Measurements from ENCODE around the gene RGS14. TPM values are rescaled to one million over a fixed set of nuclear protein-coding genes. Genes with fewer than 3 reads are reported as not detected.

RGS14 gene
- total RNA-seq, 4 donors from 2014 or later: 3.7 to 18.3 (median 11.9) TPM

DNA sequence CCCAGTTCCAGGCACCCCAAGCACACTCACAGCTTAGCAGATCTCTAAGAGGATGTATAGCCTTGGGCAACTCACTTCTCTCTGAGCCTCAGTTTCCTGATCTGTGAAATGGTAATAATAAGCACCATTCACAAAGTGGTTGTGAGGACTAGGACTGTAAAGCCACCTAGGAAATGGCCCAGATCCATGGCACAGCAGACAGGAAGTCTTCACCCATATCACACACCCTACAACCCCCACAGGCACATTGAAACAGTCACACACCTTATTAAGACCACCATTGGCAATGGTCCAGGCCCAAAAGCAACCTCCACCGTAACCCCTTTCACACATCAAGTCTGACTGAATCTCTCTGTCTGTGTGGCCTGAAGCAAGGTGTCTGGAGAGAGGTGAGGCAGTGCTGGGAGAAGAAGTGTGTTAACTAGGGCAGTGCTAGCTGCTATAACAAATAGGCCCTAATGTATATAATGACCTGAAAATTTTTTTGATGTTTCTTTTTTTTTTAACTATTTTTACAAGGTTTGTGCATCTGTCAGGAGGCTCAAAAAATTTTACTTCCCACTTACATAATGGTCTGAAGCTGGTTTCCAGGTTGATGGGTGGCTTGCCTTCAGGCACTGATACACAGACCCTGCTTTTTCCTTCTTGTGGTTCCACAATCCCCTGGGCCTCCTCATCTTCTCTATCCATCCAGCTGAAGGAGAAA is 2.4 kb upstream of the RGS14 start:
- intact Hi-C loops (cut with DNase I): no loop called here

DNA sequence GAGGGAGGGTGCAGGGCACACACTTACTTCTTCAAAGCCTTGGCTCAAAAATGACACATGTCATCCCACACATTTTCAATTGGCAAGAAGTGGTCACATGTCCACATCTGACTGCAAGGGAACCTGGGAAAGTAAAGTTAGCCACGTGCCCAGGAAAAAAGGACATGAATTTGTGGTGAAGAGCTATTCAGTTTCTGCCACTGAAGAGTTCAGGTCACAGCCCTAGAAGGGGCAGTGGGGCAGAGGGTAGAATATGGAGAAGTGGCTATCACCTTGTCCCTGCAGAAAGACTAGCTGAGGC is 1.9 kb upstream of the RGS14 start:
- 12% methylated on average over 1 of the region's 1 CpG for WGBS

More for the DNA sequence above, 2.4 kb upstream of the RGS14 start:
- Histone ChIP-seq H3K27me3 (no peaks in the 10 kb centered on the region), H3K36me3 (peaks cover 0 to under 1% (median 0%) of the 10 kb centered on the region in 4 donors), H3K4me3 (no peak overlapping the region), H3K27ac (replicated peaks in 1 of 4) (no peak overlapping the region), H3K4me1 (peaks cover 17 to 30% (median 23%) of the 10 kb centered on the region in 4 donors), H3K9me3 (no peaks in the 10 kb centered on the region)
- WGBS: 79% methylated on average over 1 of the region's 1 CpG
- no peak for DNase-seq (ENCODE audit: extremely low spot score)
- TF ChIP-seq, protein P1, sequence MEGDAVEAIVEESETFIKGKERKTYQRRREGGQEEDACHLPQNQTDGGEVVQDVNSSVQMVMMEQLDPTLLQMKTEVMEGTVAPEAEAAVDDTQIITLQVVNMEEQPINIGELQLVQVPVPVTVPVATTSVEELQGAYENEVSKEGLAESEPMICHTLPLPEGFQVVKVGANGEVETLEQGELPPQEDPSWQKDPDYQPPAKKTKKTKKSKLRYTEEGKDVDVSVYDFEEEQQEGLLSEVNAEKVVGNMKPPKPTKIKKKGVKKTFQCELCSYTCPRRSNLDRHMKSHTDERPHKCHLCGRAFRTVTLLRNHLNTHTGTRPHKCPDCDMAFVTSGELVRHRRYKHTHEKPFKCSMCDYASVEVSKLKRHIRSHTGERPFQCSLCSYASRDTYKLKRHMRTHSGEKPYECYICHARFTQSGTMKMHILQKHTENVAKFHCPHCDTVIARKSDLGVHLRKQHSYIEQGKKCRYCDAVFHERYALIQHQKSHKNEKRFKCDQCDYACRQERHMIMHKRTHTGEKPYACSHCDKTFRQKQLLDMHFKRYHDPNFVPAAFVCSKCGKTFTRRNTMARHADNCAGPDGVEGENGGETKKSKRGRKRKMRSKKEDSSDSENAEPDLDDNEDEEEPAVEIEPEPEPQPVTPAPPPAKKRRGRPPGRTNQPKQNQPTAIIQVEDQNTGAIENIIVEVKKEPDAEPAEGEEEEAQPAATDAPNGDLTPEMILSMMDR (IDR thresholded peaks at IDR 0.05): no peak
- TF ChIP-seq POLR2AphosphoS5 (IDR thresholded peaks at IDR 0.05): no peak
- no peak for TF ChIP-seq POLR2A (IDR thresholded peaks at IDR 0.05; ENCODE audit: low read depth)
- TF ChIP-seq EP300 (IDR thresholded peaks at IDR 0.05): no peak

DNA sequence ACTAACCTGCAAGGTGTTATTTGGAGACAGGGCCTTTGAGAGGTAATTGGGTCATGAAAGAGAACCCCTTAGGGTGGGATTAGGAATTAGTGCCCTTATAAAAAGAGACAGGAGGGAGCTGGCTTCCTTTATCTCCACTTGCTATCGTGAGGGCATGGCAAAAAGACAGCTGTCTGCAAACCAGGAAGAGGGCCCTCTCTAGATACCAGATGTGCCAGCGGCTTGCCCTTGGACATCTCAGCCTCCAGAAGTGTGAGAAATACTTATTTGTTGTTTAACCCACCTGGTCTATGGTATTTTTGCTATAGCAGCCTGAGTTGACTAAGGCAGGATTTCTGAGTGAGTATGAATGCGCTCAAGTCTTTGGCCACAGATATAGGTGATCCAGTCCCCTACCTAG is 978 bp upstream of the RGS14 start:
- H3K4me1 ChIP-seq: peaks cover 8 to 23% (median 16%) of the 10 kb centered on the region in 4 donors
- intact Hi-C loops (cut with DNase I): no loop called here
- no peak for DNase-seq (ENCODE audit: extremely low spot score)
- no peak overlapping the region for H3K27ac ChIP-seq (replicated peaks in 1 of 4)
- H3K36me3 ChIP-seq: no peaks in the 10 kb centered on the region
- no peaks in the 10 kb centered on the region for H3K27me3 ChIP-seq
- no peak overlapping the region for H3K4me3 ChIP-seq
- TF ChIP-seq POLR2AphosphoS5 (IDR thresholded peaks at IDR 0.05) (no peak), POLR2A (IDR thresholded peaks at IDR 0.05; ENCODE audit: low read depth) (no peak), EP300 (IDR thresholded peaks at IDR 0.05) (no peak)
- TF ChIP-seq, protein P1 (IDR thresholded peaks at IDR 0.05): no peak
- H3K9me3 ChIP-seq: no peaks in the 10 kb centered on the region
- whole genome bisulfite sequencing: 69% methylated on average over 3 of the region's 3 CpGs

More for the DNA sequence above, 1.9 kb upstream of the RGS14 start:
- Histone ChIP-seq H3K4me1 (peaks cover 12 to 25% (median 18%) of the 10 kb centered on the region in 4 donors), H3K9me3 (no peaks in the 10 kb centered on the region), H3K36me3 (no peaks in the 10 kb centered on the region), H3K4me3 (no peak overlapping the region), H3K27ac (replicated peaks in 1 of 4) (no peak overlapping the region), H3K27me3 (no peaks in the 10 kb centered on the region)
- DNase-seq (ENCODE audit: extremely low spot score): no peak
- TF ChIP-seq, protein P1 (IDR thresholded peaks at IDR 0.05): no peak
- TF ChIP-seq POLR2AphosphoS5 (IDR thresholded peaks at IDR 0.05) (no peak), EP300 (IDR thresholded peaks at IDR 0.05) (no peak), POLR2A (IDR thresholded peaks at IDR 0.05; ENCODE audit: low read depth) (no peak)
- intact Hi-C loops (cut with DNase I): no loop called here

DNA sequence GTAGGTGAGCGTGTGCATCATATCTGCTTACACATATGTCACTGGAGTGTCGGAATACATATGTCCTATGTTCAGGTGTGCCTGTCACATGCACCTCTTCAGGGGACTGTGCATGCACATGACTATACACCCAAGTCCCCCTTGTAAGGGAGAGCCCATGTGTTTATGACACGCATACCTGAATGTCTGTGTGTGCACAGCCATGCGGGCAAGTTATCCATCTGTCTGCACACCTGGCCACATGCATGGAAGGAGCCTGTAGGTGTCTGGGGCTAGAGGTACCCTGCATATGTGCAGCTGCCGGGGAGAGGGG is 622 bp upstream of the RGS14 start:
- no peaks in the 10 kb centered on the region for H3K27me3 ChIP-seq
- no peak overlapping the region for H3K4me3 ChIP-seq
- no peaks in the 10 kb centered on the region for H3K36me3 ChIP-seq
- intact Hi-C loops (cut with DNase I): no loop called here
- no peak for DNase-seq (ENCODE audit: extremely low spot score)
- no peak overlapping the region for H3K27ac ChIP-seq (replicated peaks in 1 of 4)
- 89% methylated on average over 4 of the region's 5 CpGs for WGBS
- H3K4me1 ChIP-seq: peaks cover 9 to 22% (median 16%) of the 10 kb centered on the region in 4 donors
- H3K9me3 ChIP-seq: no peaks in the 10 kb centered on the region
- TF ChIP-seq EP300 (IDR thresholded peaks at IDR 0.05) (no peak), POLR2AphosphoS5 (IDR thresholded peaks at IDR 0.05) (no peak), POLR2A (IDR thresholded peaks at IDR 0.05; ENCODE audit: low read depth) (no peak)
- TF ChIP-seq, protein P1 (IDR thresholded peaks at IDR 0.05): no peak

DNA sequence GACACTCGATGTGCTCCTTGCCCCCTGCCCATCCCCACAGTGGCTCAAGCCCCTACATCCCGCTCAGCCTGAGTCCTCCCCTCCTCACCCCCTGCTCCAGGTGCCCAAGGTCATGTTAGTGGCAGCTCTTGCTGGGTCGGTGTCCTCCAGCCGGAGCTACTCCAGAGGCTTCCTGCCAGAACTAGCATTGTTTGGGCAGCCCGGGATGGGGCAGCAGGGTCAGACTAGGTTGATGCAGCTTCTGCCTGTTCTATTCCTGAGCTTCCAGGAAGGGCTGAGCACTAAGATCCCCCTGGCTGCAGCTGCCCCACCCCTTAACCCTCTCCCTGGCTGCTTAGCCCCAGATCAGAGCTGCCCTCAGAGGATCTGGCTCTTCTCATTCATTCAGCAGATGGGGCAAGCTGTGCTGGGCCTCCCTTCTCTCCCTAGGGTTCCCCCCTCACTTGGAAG is 671 bp downstream of the RGS14 start:
- no peak for TF ChIP-seq EP300 (IDR thresholded peaks at IDR 0.05)
- TF ChIP-seq, protein P1 (IDR thresholded peaks at IDR 0.05): no peak
- TF ChIP-seq POLR2AphosphoS5 (IDR thresholded peaks at IDR 0.05): no peak
- TF ChIP-seq POLR2A (IDR thresholded peaks at IDR 0.05; ENCODE audit: low read depth): no peak
- no peak for DNase-seq (ENCODE audit: extremely low spot score)
- H3K27ac ChIP-seq (replicated peaks in 1 of 4): peak overlapping the region in 1 of 4 donors; percentile 40
- no peaks in the 10 kb centered on the region for H3K9me3 ChIP-seq
- 47% methylated on average over 4 of the region's 5 CpGs for WGBS
- H3K4me1 ChIP-seq: peaks cover 17 to 32% (median 22%) of the 10 kb centered on the region in 4 donors
- H3K36me3 ChIP-seq: no peaks in the 10 kb centered on the region
- no peaks in the 10 kb centered on the region for H3K27me3 ChIP-seq
- intact Hi-C loops (cut with DNase I): no loop called here
- H3K4me3 ChIP-seq: peak overlapping the region; percentile 34 to 58 (median 42)
